Right lobe of liver (tissue), 6 donors: Measurements from ENCODE around the gene GARIN5B. TPM values are rescaled to one million over a fixed set of nuclear protein-coding genes. Genes with fewer than 3 reads are reported as not detected.

Experiments used
- ATAC-seq, 4 donors: fragments of 200-7000 bp; cut with Tn5 transposase; one replicate each; pipeline ENCODE4 v1.9.1; 2020; ENCODE audit warnings: mild to moderate bottlenecking in 4 of 4, moderate library complexity in 4 of 4
- DNase-seq, 3 donors: peaks; one replicate each; pipeline ENCODE4 v3.0.0-alpha.2; 2020
- H3K27ac ChIP-seq, 3 donors: fragments of 200-600 bp; one replicate each; pipeline ENCODE4 v1.8.0; 2022
- H3K27me3 ChIP-seq, 2 donors: fragments of 200-600 bp; one replicate each; pipeline ENCODE4 v1.8.0; 2022
- H3K36me3 ChIP-seq, 4 donors: fragments of 200-600 bp; sonication (generic) in 1 of 4; one replicate each; pipeline versions ENCODE4 v1.5.1 to v1.8.0; 2017 to 2022; ENCODE audit warnings: control low read depth in 1 of 4
- H3K4me1 ChIP-seq, 4 donors: fragments of 200-600 bp; sonication (generic) in 1 of 4; one replicate each; pipeline versions ENCODE4 v1.5.1 to v1.8.0; 2017 to 2022; ENCODE audit warnings: control low read depth in 1 of 4
- H3K4me3 ChIP-seq, 3 donors: fragments of 200-600 bp; one replicate each; pipeline ENCODE4 v1.8.0; 2022
- H3K9me3 ChIP-seq, 4 donors: fragments of 200-600 bp; sonication (generic) in 1 of 4; one replicate each; pipeline versions ENCODE4 v1.5.1 to v1.8.0; 2017 to 2022; ENCODE audit warnings: control low read depth in 1 of 4
- POLR2A ChIP-seq: fragments of 450-650 bp; IDR thresholded peaks from one replicate; pipeline ENCODE4 v1.6.1; 2017; ENCODE audit warnings: antibody characterized with exemption, mild to moderate bottlenecking
- WGBS: methylation state at CpG from one replicate; pipeline ENCODE4 v1.1.6; 2018; ENCODE audit warnings: low coverage, low lambda C conversion rate; ENCODE audit not compliant: insufficient coverage; ENCODE audit errors: missing lambda C conversion rate; 5-methylcytosine and 5-hydroxymethylcytosine counted together
- intact Hi-C, 2 donors: fragments of 100-400 bp; cut with DNase I; formaldehyde crosslinking; loops; one replicate each; pipeline versions ENCODE4 v1.11.2 to v1.14.1; 2022
- total RNA-seq, 6 experiments: library from RNA; depleted of rRNA in 2 of 6; stranded (reverse); fragments of >200 nt in 2 of 6; fragmentation: NEBNext Ultra II Directional in 3 of 6; extraction: Animal tissue kit (Norgen Biotek cat#: 25700) in 3 of 6; gene quantifications; one replicate each; pipeline versions ENCODE4 v1.1.0 to v1.2.4, GENCODE V29; 2016 to 2023
- TF ChIP-seq, protein P1 (sequence below), 4 donors: fragments of 200-600 bp in 3 of 4; fragments of 450-650 bp in 1 of 4; IDR thresholded peaks; one replicate each; pipeline versions ENCODE4 v1.5.1 to v1.8.0; 2016 to 2022; ENCODE audit warnings: antibody characterized with exemption in 4 of 4, mild to moderate bottlenecking in 2 of 4
- donor health status: DM: no; HTN: yes; CAD: no.
- donor health status: DM: no; HTN: no; CAD: no.
- donor health status: DM: no; HTN: no; CAD: no.
- donor health status: DM: no; HTN: yes; CAD: no.
- donor health status: DM: no; HTN: yes; CAD: no.

Gene GARIN5B
- total RNA-seq, 6 experiments from 2014 or later: not detected

GRCh38 chr19:55360902-55361301 is 2.2 kb downstream of the GARIN5B start:
- H3K9me3 ChIP-seq: no peaks in the 10 kb centered on the region
- no peaks in the 10 kb centered on the region for H3K36me3 ChIP-seq
- H3K4me1 ChIP-seq: no peaks in the 10 kb centered on the region
- TF ChIP-seq, protein P1, sequence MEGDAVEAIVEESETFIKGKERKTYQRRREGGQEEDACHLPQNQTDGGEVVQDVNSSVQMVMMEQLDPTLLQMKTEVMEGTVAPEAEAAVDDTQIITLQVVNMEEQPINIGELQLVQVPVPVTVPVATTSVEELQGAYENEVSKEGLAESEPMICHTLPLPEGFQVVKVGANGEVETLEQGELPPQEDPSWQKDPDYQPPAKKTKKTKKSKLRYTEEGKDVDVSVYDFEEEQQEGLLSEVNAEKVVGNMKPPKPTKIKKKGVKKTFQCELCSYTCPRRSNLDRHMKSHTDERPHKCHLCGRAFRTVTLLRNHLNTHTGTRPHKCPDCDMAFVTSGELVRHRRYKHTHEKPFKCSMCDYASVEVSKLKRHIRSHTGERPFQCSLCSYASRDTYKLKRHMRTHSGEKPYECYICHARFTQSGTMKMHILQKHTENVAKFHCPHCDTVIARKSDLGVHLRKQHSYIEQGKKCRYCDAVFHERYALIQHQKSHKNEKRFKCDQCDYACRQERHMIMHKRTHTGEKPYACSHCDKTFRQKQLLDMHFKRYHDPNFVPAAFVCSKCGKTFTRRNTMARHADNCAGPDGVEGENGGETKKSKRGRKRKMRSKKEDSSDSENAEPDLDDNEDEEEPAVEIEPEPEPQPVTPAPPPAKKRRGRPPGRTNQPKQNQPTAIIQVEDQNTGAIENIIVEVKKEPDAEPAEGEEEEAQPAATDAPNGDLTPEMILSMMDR (IDR thresholded peaks at IDR 0.05): no peak
- no peak for TF ChIP-seq POLR2A
- no CpG with 5 or more reads among the region's 16 CpGs for WGBS
- intact Hi-C loops: no loop called here
- no peaks in the 10 kb centered on the region for H3K27me3 ChIP-seq
- no peak overlapping the region for H3K4me3 ChIP-seq
- no peak for DNase-seq
- no peak overlapping the region for H3K27ac ChIP-seq
- no peak for ATAC-seq

DNA sequence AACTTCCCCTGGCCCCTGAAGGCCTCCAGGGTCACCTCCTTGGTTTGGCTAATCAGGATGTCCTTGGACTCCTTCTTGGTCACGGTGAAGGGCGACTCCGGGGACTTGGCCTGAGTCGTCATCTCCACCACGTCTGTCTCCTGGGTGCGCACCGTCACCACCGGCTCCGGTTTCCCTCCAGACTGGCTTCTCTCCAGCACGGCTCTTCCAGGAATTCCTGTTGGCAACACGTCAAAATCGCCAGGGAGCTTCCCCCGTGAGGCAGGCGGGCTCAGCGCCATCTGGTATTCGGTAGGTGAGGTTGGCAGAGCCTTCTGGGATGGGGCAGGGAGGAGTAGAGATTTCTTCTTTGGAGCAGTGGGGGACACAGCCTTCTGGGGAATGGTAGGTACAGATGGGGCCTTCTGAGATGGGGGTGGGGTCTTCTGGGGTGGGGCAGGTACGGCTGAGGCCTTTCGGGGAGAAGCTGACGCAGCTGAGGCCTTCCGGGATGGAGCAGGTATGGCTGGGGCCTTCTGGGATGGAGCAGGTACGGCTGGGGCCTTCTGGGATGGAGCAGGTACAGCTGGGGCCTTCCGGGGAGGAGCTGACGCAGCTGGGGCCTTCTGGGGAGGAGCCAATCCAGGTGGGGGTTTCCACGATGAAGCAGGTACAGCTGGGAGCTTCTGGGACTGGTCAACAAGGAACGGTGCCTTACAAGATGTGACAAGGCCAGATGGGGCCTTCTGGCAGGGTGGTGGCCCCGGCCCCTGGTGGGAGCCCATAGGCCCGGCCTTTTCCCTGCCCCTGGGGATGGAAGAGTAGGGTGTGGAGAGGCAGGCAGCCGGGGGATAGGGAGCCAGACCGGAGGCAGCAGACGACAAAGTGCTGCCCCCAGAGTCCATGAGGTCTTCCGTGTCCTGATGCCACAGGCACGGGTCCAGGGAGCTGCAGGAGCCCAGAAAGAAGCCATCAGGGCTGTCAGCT is 3.8 kb downstream of the GARIN5B start:
- intact Hi-C loops: no loop called here
- H3K4me1 ChIP-seq: no peaks in the 10 kb centered on the region
- ATAC-seq: no peak
- no peak overlapping the region for H3K4me3 ChIP-seq
- WGBS: 58% methylated on average over 11 of the region's 32 CpGs
- H3K27ac ChIP-seq: no peak overlapping the region
- H3K36me3 ChIP-seq: no peaks in the 10 kb centered on the region
- peak in 1 of 3 donors; percentile 16 for DNase-seq
- H3K9me3 ChIP-seq: no peaks in the 10 kb centered on the region
- no peaks in the 10 kb centered on the region for H3K27me3 ChIP-seq
- no peak for TF ChIP-seq POLR2A
- TF ChIP-seq, protein P1 (IDR thresholded peaks at IDR 0.05): no peak

GRCh38 chr19:55358493-55358892 is 4.6 kb downstream of the GARIN5B start:
- no peaks in the 10 kb centered on the region for H3K9me3 ChIP-seq
- H3K4me1 ChIP-seq: peaks cover 0 to 3% (median 0%) of the 10 kb centered on the region in 4 donors
- no peak overlapping the region for H3K4me3 ChIP-seq
- TF ChIP-seq, protein P1 (IDR thresholded peaks at IDR 0.05): no peak
- no peak for TF ChIP-seq POLR2A
- no peak overlapping the region for H3K27ac ChIP-seq
- intact Hi-C loops: no loop called here
- 87% methylated on average over 7 of the region's 19 CpGs for WGBS
- ATAC-seq (no peak), DNase-seq (no peak)
- H3K36me3 ChIP-seq: no peaks in the 10 kb centered on the region
- peaks cover 0 to 3% of the 10 kb centered on the region in 2 donors for H3K27me3 ChIP-seq

- Histone ChIP-seq H3K36me3 (no peaks in the 10 kb centered on the region), H3K9me3 (no peaks in the 10 kb centered on the region), H3K27ac (no peak overlapping the region), H3K4me3 (no peak overlapping the region), H3K27me3 (peaks cover 0 to 11% of the 10 kb centered on the region in 2 donors), H3K4me1 (peaks cover 0 to 6% (median 0%) of the 10 kb centered on the region in 4 donors)
- DNase-seq (no peak), ATAC-seq (no peak)
- 33% methylated on average over 8 of the region's 13 CpGs for WGBS
- no peak for TF ChIP-seq POLR2A
- TF ChIP-seq, protein P1 (IDR thresholded peaks at IDR 0.05): no peak
- intact Hi-C loops: no loop called here
Measured at GRCh38 chr19:55355213-55355821, 7.7 kb downstream of the GARIN5B start.
